NCI-H1694 treated with DMSO at 0.1 percent for 48 hours (cell line): ENCODE measurements around the gene IMPDH1.

Experiments used
- DNase-seq: peaks from one replicate; lab custom pipeline; 2025; lab: John Stamatoyannopoulos, UW

Gene IMPDH1

GRCh38 chr7:128434413-128435326, 24.9 kb upstream of the IMPDH1 start:
- DNase-seq = no peak

GRCh38 chr7:128431754-128432153, 22.0 kb upstream of the IMPDH1 start:
- no peak for DNase-seq

- DNase-seq = no peak
Observed at GRCh38 chr7:128431221-128431620, 21.4 kb upstream of the IMPDH1 start.

- no peak for DNase-seq
Observed at GRCh38 chr7:128430207-128430606, 20.4 kb upstream of the IMPDH1 start.

GRCh38 chr7:128427289-128427891, 17.6 kb upstream of the IMPDH1 start:
- peak; percentile 72 for DNase-seq

- peak; percentile 47 for DNase-seq
Observed at GRCh38 chr7:128425850-128426249, 16.1 kb upstream of the IMPDH1 start.

- no peak for DNase-seq
Observed at GRCh38 chr7:128424686-128425275, 15.0 kb upstream of the IMPDH1 start.

GRCh38 chr7:128422842-128423241, 13.1 kb upstream of the IMPDH1 start:
- peak; percentile 54 for DNase-seq

- DNase-seq = no peak
Observed at GRCh38 chr7:128422037-128422436, 12.3 kb upstream of the IMPDH1 start.

GRCh38 chr7:128421384-128421783, 11.6 kb upstream of the IMPDH1 start:
- DNase-seq = no peak

- DNase-seq = no peak
Observed at GRCh38 chr7:128420773-128421172, 11.0 kb upstream of the IMPDH1 start.

- DNase-seq = no peak
Observed at GRCh38 chr7:128419257-128419656, 9.5 kb upstream of the IMPDH1 start.

- no peak for DNase-seq
Observed at GRCh38 chr7:128417071-128417470, 7.3 kb upstream of the IMPDH1 start.

- DNase-seq = no peak
Observed at GRCh38 chr7:128415217-128415785, 5.5 kb upstream of the IMPDH1 start.

GRCh38 chr7:128410451-128410753, 620 bp upstream of the IMPDH1 start:
- DNase-seq = no peak

GRCh38 chr7:128408709-128409595, 830 bp downstream of the IMPDH1 start:
- DNase-seq = no peak

GRCh38 chr7:128407751-128408708, 1.8 kb downstream of the IMPDH1 start:
- no peak for DNase-seq

- no peak for DNase-seq
Observed at GRCh38 chr7:128407233-128407589, 2.6 kb downstream of the IMPDH1 start.

GRCh38 chr7:128406314-128407232, 3.2 kb downstream of the IMPDH1 start:
- DNase-seq = no peak
